GM12873 (cell line): ENCODE measurements around the gene BCAS3.

ENCODE experiments used
- CTCF ChIP-seq: IDR thresholded peaks from 2 replicates; pipeline ENCODE4 v1.5.1; 2012; ENCODE audit warnings: low read depth, mild to moderate bottlenecking, moderate library complexity, low read length, control low read depth; ENCODE audit not compliant: insufficient read depth; ENCODE audit errors: missing control alignments

The BCAS3 gene

DNA sequence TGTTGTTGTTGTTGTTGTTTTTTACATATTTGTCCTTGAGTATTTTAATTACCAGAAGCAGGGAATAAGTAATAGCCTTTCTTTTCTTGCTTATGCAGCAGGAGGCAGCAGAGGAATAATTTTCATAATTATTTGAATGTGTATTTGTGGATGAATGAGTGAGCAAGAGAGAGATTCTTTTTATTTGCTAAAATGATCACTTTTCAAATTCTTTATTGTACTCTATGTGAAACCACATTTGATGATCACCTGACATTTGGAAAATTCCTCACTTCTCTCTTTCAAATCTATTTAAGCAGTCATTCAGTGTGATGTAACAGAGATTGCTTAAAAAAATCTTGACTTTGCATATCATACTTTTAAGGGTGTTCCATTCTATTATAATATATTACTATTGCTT, 223.6 kb downstream of the BCAS3 start:
- TF ChIP-seq CTCF, result no peak

- TF ChIP-seq CTCF, result no peak
These were observed 224.2 kb downstream of the BCAS3 start for GRCh38 chr17:60901806-60902205.

GRCh38 chr17:60902399-60902798, 224.7 kb downstream of the BCAS3 start:
- TF ChIP-seq CTCF, result no peak

GRCh38 chr17:60904582-60904981, 226.9 kb downstream of the BCAS3 start:
- no peak for TF ChIP-seq CTCF

- TF ChIP-seq CTCF, result no peak
These were observed 228.1 kb downstream of the BCAS3 start for GRCh38 chr17:60905709-60906108.

DNA sequence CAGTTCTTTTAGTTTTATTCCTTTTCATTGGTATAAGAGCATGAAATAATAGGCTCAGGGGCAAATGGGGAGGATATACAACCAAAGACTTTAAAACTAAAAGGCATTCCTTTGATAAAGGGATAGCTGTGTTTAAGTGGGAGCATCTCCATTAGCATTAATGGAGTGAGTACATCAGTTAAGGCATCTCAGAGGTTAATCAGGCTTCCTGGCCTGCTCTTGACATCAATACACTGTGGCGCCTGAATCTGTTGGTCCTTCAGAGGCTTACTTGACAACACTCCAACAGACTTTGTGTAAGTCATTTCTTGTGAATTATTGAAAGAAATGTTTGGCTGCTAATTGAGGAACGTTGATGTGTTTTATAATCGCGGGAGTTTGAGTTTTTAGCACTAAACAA, 230.7 kb downstream of the BCAS3 start:
- TF ChIP-seq CTCF, result no peak

- no peak for TF ChIP-seq CTCF
These were observed 231.8 kb downstream of the BCAS3 start for GRCh38 chr17:60909405-60909804.
